Vagina (tissue), 2 donors: ENCODE measurements around the gene DDHD1.
"Not testable (repeated sequence)": the region's sequence is repeated elsewhere in the genome, so short reads cannot be mapped to it uniquely, and the experiment has no call there.

Experiments
- POLR2A ChIP-seq, 2 donors: fragments of 450-650 bp; IDR thresholded peaks; one replicate each; pipeline ENCODE4 v1.6.1; 2017; ENCODE audit warnings: antibody characterized with exemption in 2 of 2, mild to moderate bottlenecking in 2 of 2, moderate library complexity in 2 of 2
- POLR2AphosphoS5 ChIP-seq, 2 donors: sonication (generic); formaldehyde crosslinking; IDR thresholded peaks; one replicate each; pipeline ENCODE4 v1.9.0; 2017; ENCODE audit warnings: antibody characterized with exemption in 2 of 2, mild to moderate bottlenecking in 2 of 2, low read depth in 1 of 2; ENCODE audit not compliant: insufficient read depth in 1 of 2
- TF ChIP-seq, protein P1 (sequence below), 3 experiments: fragments of 450-650 bp in 2 of 3; fragments of 200-600 bp in 1 of 3; sonication (generic) in 1 of 3; IDR thresholded peaks; one replicate each; pipeline ENCODE4 v1.5.1; 2017 to 2019; ENCODE audit warnings: antibody characterized with exemption in 3 of 3, mild to moderate bottlenecking in 2 of 3, moderate library complexity in 2 of 3

- TF ChIP-seq, protein P1, sequence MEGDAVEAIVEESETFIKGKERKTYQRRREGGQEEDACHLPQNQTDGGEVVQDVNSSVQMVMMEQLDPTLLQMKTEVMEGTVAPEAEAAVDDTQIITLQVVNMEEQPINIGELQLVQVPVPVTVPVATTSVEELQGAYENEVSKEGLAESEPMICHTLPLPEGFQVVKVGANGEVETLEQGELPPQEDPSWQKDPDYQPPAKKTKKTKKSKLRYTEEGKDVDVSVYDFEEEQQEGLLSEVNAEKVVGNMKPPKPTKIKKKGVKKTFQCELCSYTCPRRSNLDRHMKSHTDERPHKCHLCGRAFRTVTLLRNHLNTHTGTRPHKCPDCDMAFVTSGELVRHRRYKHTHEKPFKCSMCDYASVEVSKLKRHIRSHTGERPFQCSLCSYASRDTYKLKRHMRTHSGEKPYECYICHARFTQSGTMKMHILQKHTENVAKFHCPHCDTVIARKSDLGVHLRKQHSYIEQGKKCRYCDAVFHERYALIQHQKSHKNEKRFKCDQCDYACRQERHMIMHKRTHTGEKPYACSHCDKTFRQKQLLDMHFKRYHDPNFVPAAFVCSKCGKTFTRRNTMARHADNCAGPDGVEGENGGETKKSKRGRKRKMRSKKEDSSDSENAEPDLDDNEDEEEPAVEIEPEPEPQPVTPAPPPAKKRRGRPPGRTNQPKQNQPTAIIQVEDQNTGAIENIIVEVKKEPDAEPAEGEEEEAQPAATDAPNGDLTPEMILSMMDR (IDR thresholded peaks at IDR 0.05): not testable (repeated sequence)
- not testable (repeated sequence) for TF ChIP-seq POLR2A (IDR thresholded peaks at IDR 0.05); POLR2AphosphoS5 (IDR thresholded peaks at IDR 0.05; ENCODE audit: insufficient read depth in 1 of 2, low read depth in 1 of 2)
Measured at GRCh38 chr14:53179486-53180005, 26.4 kb upstream of the DDHD1 start.
